B cell (primary cell): ENCODE measurements around the gene CLDN20. TPM values are rescaled to one million over a fixed set of nuclear protein-coding genes. Genes with fewer than 3 reads are reported as not detected.

Experiments
- ATAC-seq: fragments of 200-7000 bp; cut with Tn5 transposase; one replicate; pipeline ENCODE4 v1.10.0; 2021; ENCODE audit warnings: low read depth, mild to moderate bottlenecking, moderate number of reproducible peaks, moderate library complexity
- CTCF ChIA-PET: fragments of 350-600 bp; sonication (Branson Sonifier 250); formaldehyde crosslinking; loops from one replicate; lab custom pipeline; 2021; ENCODE audit warnings: antibody characterized with exemption, inconsistent platforms; lab: Charles Lee
- POLR2A ChIA-PET: fragments of 350-600 bp; sonication (Branson Sonifier 250); formaldehyde crosslinking; loops from one replicate; lab custom pipeline; 2021; ENCODE audit warnings: antibody characterized with exemption; lab: Charles Lee
- DNase-seq: peaks from one replicate; pipeline ENCODE4 v3.0.0; 2013
- H2AFZ ChIP-seq: 2 replicates; pipeline ENCODE4 v1.6.1; 2012; ENCODE audit warnings: mild to moderate bottlenecking, low read depth, low read length; ENCODE audit not compliant: insufficient read depth, poor library complexity, severe bottlenecking
- H3K27ac ChIP-seq, 2 donors: 1 replicate in 1 of 2; 2 replicates in 1 of 2; pipeline ENCODE4 v1.5.1; 2012 to 2013; ENCODE audit warnings: low read length in 2 of 2, mild to moderate bottlenecking in 2 of 2, moderate library complexity in 1 of 2
- H3K27me3 ChIP-seq, 4 experiments: fragments of 200-600 bp in 1 of 4; sonication (generic) in 1 of 4; replicated peaks in 1 of 4; 1 replicate in 2 of 4; 2 replicates in 2 of 4; pipeline versions ENCODE4 v1.6.1 to v1.7.0; 2013 to 2016; ENCODE audit warnings: low read length in 3 of 4, mild to moderate bottlenecking in 2 of 4, mixed read lengths in 1 of 4, moderate library complexity in 1 of 4; ENCODE audit not compliant: insufficient read depth in 4 of 4, control insufficient read depth in 3 of 4; ENCODE audit errors: control extremely low read depth in 1 of 4
- H3K36me3 ChIP-seq, 2 experiments: replicated peaks in 1 of 2; 1 replicate in 1 of 2; 2 replicates in 1 of 2; pipeline versions ENCODE4 v1.6.1 to v1.7.1; 2013; ENCODE audit warnings: low read length in 1 of 2; ENCODE audit not compliant: insufficient read depth in 2 of 2, control insufficient read depth in 1 of 2; ENCODE audit errors: control extremely low read depth in 1 of 2, extremely low read depth in 1 of 2
- H3K4me1 ChIP-seq, 2 donors: fragments of 200-600 bp in 1 of 2; sonication (generic) in 1 of 2; 1 replicate in 1 of 2; 2 replicates in 1 of 2; pipeline versions ENCODE4 v1.5.1 to v1.6.1; 2013 to 2017; ENCODE audit warnings: low read length in 2 of 2; ENCODE audit not compliant: control insufficient read depth in 2 of 2, insufficient read depth in 2 of 2
- H3K4me2 ChIP-seq: replicated peaks from 2 replicates; pipeline ENCODE3; 2012; ENCODE audit warnings: mild to moderate bottlenecking, low read depth, low read length; ENCODE audit not compliant: poor library complexity, severe bottlenecking
- H3K4me3 ChIP-seq, 5 experiments: fragments of 200-600 bp in 1 of 5; sonication (generic) in 1 of 5; 1 replicate in 3 of 5; 2 replicates in 2 of 5; pipeline versions ENCODE4 v1.5.1 to v1.7.0; 2011 to 2016; ENCODE audit warnings: low read length in 4 of 5, mild to moderate bottlenecking in 4 of 5, low read depth in 2 of 5, control low read depth in 1 of 5, moderate library complexity in 1 of 5; ENCODE audit not compliant: insufficient read depth in 1 of 5; ENCODE audit errors: control extremely low read depth in 1 of 5, extremely low read depth in 1 of 5
- H3K79me2 ChIP-seq: fragments of 200-600 bp; sonication (generic); one replicate; pipeline ENCODE4 v1.6.0; 2016; ENCODE audit warnings: low read length; ENCODE audit not compliant: control insufficient read depth, insufficient read depth
- H3K9ac ChIP-seq: fragments of 200-600 bp; sonication (generic); 2 replicates; pipeline ENCODE4 v1.6.1; 2017; ENCODE audit warnings: mild to moderate bottlenecking, low read length, moderate library complexity
- H3K9me3 ChIP-seq, 3 donors: one replicate each; pipeline versions ENCODE4 v1.6.1 to v1.7.1; 2013; ENCODE audit warnings: low read length in 2 of 3; ENCODE audit not compliant: control insufficient read depth in 2 of 3, insufficient read depth in 1 of 3; ENCODE audit errors: control extremely low read depth in 1 of 3
- H4K20me1 ChIP-seq: 2 replicates; pipeline ENCODE4 v1.6.0; 2012; ENCODE audit warnings: mild to moderate bottlenecking, low read length; ENCODE audit not compliant: insufficient read depth, control insufficient read depth, poor library complexity, severe bottlenecking
- H3K27ac Mint-ChIP-seq: one replicate; pipeline ENCODE4 v1.8.0; 2021; ENCODE audit warnings: mixed read lengths
- H3K27me3 Mint-ChIP-seq: one replicate; pipeline ENCODE4 v1.8.0; 2021; ENCODE audit warnings: mixed read lengths
- H3K4me1 Mint-ChIP-seq: one replicate; pipeline ENCODE4 v1.8.0; 2021; ENCODE audit warnings: mixed read lengths
- H3K4me3 Mint-ChIP-seq: one replicate; pipeline ENCODE4 v1.8.0; 2021; ENCODE audit warnings: mixed read lengths
- H3K9me3 Mint-ChIP-seq: one replicate; pipeline ENCODE4 v1.8.0; 2022; ENCODE audit warnings: mixed read lengths; ENCODE audit not compliant: insufficient read depth
- CTCF ChIP-seq: fragments of 200-600 bp; IDR thresholded peaks from one replicate; pipeline ENCODE4 v1.8.0; 2022; ENCODE audit warnings: antibody characterized with exemption, mild to moderate bottlenecking
- EZH2 ChIP-seq: IDR thresholded peaks from 2 replicates; pipeline ENCODE4 v1.6.1; 2012; ENCODE audit warnings: borderline replicate concordance, low read depth, mild to moderate bottlenecking, moderate library complexity, low read length; ENCODE audit not compliant: insufficient read depth, poor library complexity, severe bottlenecking
- WGBS: methylation state at CpG from one replicate; pipeline ENCODE4 v1.1.5; 2013; ENCODE audit warnings: missing lambda C conversion rate; ENCODE audit not compliant: insufficient coverage; 5-methylcytosine and 5-hydroxymethylcytosine counted together
- intact Hi-C: fragments of 100-400 bp; cut with micrococcal nuclease; formaldehyde crosslinking; loops from one replicate; pipeline ENCODE4 v1.10.0; 2022
- polyA plus RNA-seq: library from polyadenylated mRNA; depleted of rRNA; stranded (reverse); fragments of >200 nt; gene quantifications from 2 replicates; pipeline ENCODE4 v1.2.3, GENCODE V29; 2012
- total RNA-seq, 2 donors: library from RNA; stranded (reverse); fragments of 120-200 nt in 1 of 2; gene quantifications; 1 replicate in 1 of 2; 2 replicates in 1 of 2; pipeline versions ENCODE4 v1.2.3 to v1.2.4, GENCODE V29; 2013 to 2022

CLDN20 gene
- total and polyA plus RNA-seq, 2 donors (not counting 1 experiment from before 2014, with no cell fraction given): not detected

- Histone ChIP-seq H3K79me2 (no peaks in the 10 kb centered on the region), H3K4me3 (no peak overlapping the region), H3K27ac (no peak overlapping the region), H3K36me3 (peaks cover 4 to 41% of the 10 kb centered on the region in 2 experiments), H3K4me2 (no peak overlapping the region), H4K20me1 (no peaks in the 10 kb centered on the region), H3K4me1 (no peaks in the 10 kb centered on the region), H2AFZ (no peak overlapping the region), H3K9ac (no peak overlapping the region), H3K27me3 (no peaks in the 10 kb centered on the region), H3K9me3 (no peaks in the 10 kb centered on the region)
- Mint-ChIP-seq H3K4me3 (no peak overlapping the region), H3K27ac (no peak overlapping the region), H3K27me3 (no peaks in the 10 kb centered on the region), H3K9me3 (no peaks in the 10 kb centered on the region), H3K4me1 (no peaks in the 10 kb centered on the region)
- intact Hi-C loops: no loop called here
- ChIA-PET CTCF (interaction anchor here (1.4 kb wide), 1 partner anchor 94 kb away, joined by 5 read pairs; no protein-coding TSS in a partner anchor), POLR2A (no interaction called here)
- TF ChIP-seq EZH2 (no peak), CTCF (no peak)
- DNase-seq (no peak), ATAC-seq (no peak)
These were observed 7.3 kb downstream of the CLDN20 start for GRCh38 chr6:155271145-155271544.

- Histone ChIP-seq H3K9ac (no peak overlapping the region), H3K36me3 (peaks cover 2 to 36% of the 10 kb centered on the region in 2 experiments), H3K4me3 (no peak overlapping the region), H3K9me3 (no peaks in the 10 kb centered on the region), H3K4me2 (no peak overlapping the region), H2AFZ (no peak overlapping the region), H3K27ac (no peak overlapping the region), H3K79me2 (no peaks in the 10 kb centered on the region), H4K20me1 (no peaks in the 10 kb centered on the region), H3K4me1 (no peaks in the 10 kb centered on the region), H3K27me3 (no peaks in the 10 kb centered on the region)
- ChIA-PET POLR2A (no interaction called here), CTCF (interaction anchor here (1.0 to 1.3 kb wide), 2 partner anchors 15 to 95 kb away, joined by 3 to 4 read pairs; no protein-coding TSS in a partner anchor)
- no peak overlapping the region for H3K27ac Mint-ChIP-seq
- no CpG with 5 or more reads among the region's 8 CpGs for WGBS
- DNase-seq: no peak
- no peak for ATAC-seq
- intact Hi-C loops: no loop called here
- TF ChIP-seq CTCF: no peak
- no peak for TF ChIP-seq EZH2
- H3K4me1 Mint-ChIP-seq: no peaks in the 10 kb centered on the region
- no peak overlapping the region for H3K4me3 Mint-ChIP-seq
- H3K27me3 Mint-ChIP-seq: no peaks in the 10 kb centered on the region
- no peaks in the 10 kb centered on the region for H3K9me3 Mint-ChIP-seq
These were observed 8.8 kb downstream of the CLDN20 start for GRCh38 chr6:155272353-155273232.
